HG02610 (cell line): ENCODE measurements around the gene MAP6.

Source experiments
- ATAC-seq: cut with Tn5 transposase; IDR thresholded peaks from one replicate; pipeline ENCODE4 v1.9.1; 2021; ENCODE audit warnings: mild to moderate bottlenecking, moderate library complexity; ENCODE audit not compliant: unreplicated experiment

Gene MAP6

GRCh38 chr11:75632450-75632849 is 36.4 kb downstream of the MAP6 start:
- no peak for ATAC-seq

GRCh38 chr11:75631086-75631730 is 37.6 kb downstream of the MAP6 start:
- no peak for ATAC-seq

- no peak for ATAC-seq
Observed at GRCh38 chr11:75627906-75628668, 40.8 kb downstream of the MAP6 start.

- no peak for ATAC-seq
Observed at GRCh38 chr11:75626889-75627529, 41.8 kb downstream of the MAP6 start.

- no peak for ATAC-seq
Observed at GRCh38 chr11:75625991-75626888, 42.6 kb downstream of the MAP6 start.

GRCh38 chr11:75625021-75625420 is 43.8 kb downstream of the MAP6 start:
- no peak for ATAC-seq

- ATAC-seq = no peak
Observed at GRCh38 chr11:75616281-75616680, 52.6 kb downstream of the MAP6 start.

GRCh38 chr11:75615751-75616150 is 53.1 kb downstream of the MAP6 start:
- no peak for ATAC-seq

GRCh38 chr11:75611823-75612222 is 57.0 kb downstream of the MAP6 start:
- no peak for ATAC-seq

GRCh38 chr11:75606099-75606498 is 62.7 kb downstream of the MAP6 start:
- ATAC-seq = no peak

- ATAC-seq = no peak
Observed at GRCh38 chr11:75603791-75604736, 64.8 kb downstream of the MAP6 start.

- ATAC-seq = no peak
Observed at GRCh38 chr11:75602951-75603350, 65.9 kb downstream of the MAP6 start.

- no peak for ATAC-seq
Observed at GRCh38 chr11:75601494-75601893, 67.3 kb downstream of the MAP6 start.

GRCh38 chr11:75600356-75600755 is 68.5 kb downstream of the MAP6 start:
- no peak for ATAC-seq

GRCh38 chr11:75598900-75599299 is 69.9 kb downstream of the MAP6 start:
- ATAC-seq = no peak

GRCh38 chr11:75598264-75598663 is 70.6 kb downstream of the MAP6 start:
- ATAC-seq = no peak

GRCh38 chr11:75597636-75598035 is 71.2 kb downstream of the MAP6 start:
- no peak for ATAC-seq

- ATAC-seq = no peak
Observed at GRCh38 chr11:75596914-75597313, 71.9 kb downstream of the MAP6 start.

- no peak for ATAC-seq
Observed at GRCh38 chr11:75595429-75595828, 73.4 kb downstream of the MAP6 start.

GRCh38 chr11:75594211-75594610 is 74.6 kb downstream of the MAP6 start:
- ATAC-seq = no peak
